ENCODE data around the gene FBXL2.

DNA sequence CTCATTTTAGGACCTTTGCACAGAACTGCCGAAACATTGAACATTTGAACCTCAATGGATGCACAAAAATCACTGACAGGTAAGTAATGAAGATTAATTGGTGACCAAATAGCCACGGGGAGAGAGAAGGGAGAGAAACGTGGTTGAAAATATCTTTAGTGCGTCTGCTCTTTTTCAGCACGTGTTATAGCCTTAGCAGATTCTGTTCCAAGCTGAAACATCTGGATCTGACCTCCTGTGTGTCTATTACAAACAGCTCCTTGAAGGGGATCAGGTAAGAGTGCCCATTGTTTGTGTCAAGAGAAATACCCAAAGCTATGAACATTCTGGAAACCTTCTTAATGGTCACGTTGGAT, 95.8 kb downstream of the FBXL2 start:
- TF ChIP-seq, protein P1, sequence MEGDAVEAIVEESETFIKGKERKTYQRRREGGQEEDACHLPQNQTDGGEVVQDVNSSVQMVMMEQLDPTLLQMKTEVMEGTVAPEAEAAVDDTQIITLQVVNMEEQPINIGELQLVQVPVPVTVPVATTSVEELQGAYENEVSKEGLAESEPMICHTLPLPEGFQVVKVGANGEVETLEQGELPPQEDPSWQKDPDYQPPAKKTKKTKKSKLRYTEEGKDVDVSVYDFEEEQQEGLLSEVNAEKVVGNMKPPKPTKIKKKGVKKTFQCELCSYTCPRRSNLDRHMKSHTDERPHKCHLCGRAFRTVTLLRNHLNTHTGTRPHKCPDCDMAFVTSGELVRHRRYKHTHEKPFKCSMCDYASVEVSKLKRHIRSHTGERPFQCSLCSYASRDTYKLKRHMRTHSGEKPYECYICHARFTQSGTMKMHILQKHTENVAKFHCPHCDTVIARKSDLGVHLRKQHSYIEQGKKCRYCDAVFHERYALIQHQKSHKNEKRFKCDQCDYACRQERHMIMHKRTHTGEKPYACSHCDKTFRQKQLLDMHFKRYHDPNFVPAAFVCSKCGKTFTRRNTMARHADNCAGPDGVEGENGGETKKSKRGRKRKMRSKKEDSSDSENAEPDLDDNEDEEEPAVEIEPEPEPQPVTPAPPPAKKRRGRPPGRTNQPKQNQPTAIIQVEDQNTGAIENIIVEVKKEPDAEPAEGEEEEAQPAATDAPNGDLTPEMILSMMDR (IDR thresholded peaks at IDR 0.05; ENCODE audit: low read length): no peak
- no peak for TF ChIP-seq EZH2 (IDR thresholded peaks at IDR 0.05; ENCODE audit: borderline replicate concordance, low read length)
